Stomach (tissue), 4 donors: Measurements from ENCODE around the gene GJB2.

ENCODE experiments used
- EP300 ChIP-seq: sonication (generic); formaldehyde crosslinking; IDR thresholded peaks from one replicate; pipeline ENCODE4 v1.6.1; 2017; ENCODE audit warnings: antibody characterized with exemption
- POLR2A ChIP-seq, 4 donors: fragments of 450-650 bp; IDR thresholded peaks; one replicate each; pipeline ENCODE4 v1.6.1; 2016; ENCODE audit warnings: antibody characterized with exemption in 4 of 4, control low read depth in 2 of 4, mild to moderate bottlenecking in 1 of 4, moderate library complexity in 1 of 4
- POLR2AphosphoS5 ChIP-seq, 3 donors: sonication (generic); formaldehyde crosslinking; IDR thresholded peaks; one replicate each; pipeline ENCODE4 v1.6.1; 2016; ENCODE audit warnings: antibody characterized with exemption in 3 of 3
- TF ChIP-seq, protein P1 (sequence below), 7 experiments: fragments of 450-650 bp in 4 of 7; fragments of 200-600 bp in 3 of 7; sonication (generic) in 3 of 7; IDR thresholded peaks; one replicate each; pipeline ENCODE4 v1.5.1; 2016 to 2019; ENCODE audit warnings: antibody characterized with exemption in 7 of 7, control low read depth in 2 of 7, mild to moderate bottlenecking in 1 of 7

DNA sequence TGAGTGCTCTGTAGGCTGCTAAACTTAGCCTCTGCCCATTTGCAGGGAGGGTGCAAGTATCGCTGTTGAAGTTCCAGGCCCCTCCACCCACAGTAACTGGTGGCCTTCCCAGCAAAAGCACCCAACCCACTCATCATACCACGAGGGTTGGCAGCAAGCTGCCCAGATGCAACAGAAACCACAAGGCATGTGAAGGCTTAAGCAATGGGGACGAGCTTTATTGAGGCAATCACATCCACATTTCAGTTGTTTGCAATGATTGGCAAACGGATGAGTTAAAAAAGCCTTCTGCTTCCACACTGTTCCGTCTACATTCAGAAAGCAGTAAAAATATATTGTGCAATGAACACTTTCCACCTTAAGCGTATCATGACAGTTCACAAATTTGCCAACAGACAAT is 29.0 kb upstream of the GJB2 start:
- TF ChIP-seq, protein P1, sequence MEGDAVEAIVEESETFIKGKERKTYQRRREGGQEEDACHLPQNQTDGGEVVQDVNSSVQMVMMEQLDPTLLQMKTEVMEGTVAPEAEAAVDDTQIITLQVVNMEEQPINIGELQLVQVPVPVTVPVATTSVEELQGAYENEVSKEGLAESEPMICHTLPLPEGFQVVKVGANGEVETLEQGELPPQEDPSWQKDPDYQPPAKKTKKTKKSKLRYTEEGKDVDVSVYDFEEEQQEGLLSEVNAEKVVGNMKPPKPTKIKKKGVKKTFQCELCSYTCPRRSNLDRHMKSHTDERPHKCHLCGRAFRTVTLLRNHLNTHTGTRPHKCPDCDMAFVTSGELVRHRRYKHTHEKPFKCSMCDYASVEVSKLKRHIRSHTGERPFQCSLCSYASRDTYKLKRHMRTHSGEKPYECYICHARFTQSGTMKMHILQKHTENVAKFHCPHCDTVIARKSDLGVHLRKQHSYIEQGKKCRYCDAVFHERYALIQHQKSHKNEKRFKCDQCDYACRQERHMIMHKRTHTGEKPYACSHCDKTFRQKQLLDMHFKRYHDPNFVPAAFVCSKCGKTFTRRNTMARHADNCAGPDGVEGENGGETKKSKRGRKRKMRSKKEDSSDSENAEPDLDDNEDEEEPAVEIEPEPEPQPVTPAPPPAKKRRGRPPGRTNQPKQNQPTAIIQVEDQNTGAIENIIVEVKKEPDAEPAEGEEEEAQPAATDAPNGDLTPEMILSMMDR (IDR thresholded peaks at IDR 0.05) = no peak
- TF ChIP-seq EP300 = no peak
- TF ChIP-seq POLR2A (IDR thresholded peaks at IDR 0.05) = no peak
- TF ChIP-seq POLR2AphosphoS5 (IDR thresholded peaks at IDR 0.05) = no peak
